Fibroblast of lung (primary cell): ENCODE data around the gene PACRG. TPM values are rescaled to one million over a fixed set of nuclear protein-coding genes. Genes with fewer than 3 reads are reported as not detected.

Source experiments
- DNase-seq, 2 donors: peaks; one replicate each; pipeline versions ENCODE4 v3.0.0 to v3.0.0-alpha.2; 2010; ENCODE audit warnings: low read depth in 2 of 2
- H2AFZ ChIP-seq: 2 replicates; pipeline ENCODE4 v1.5.1; 2012; ENCODE audit warnings: low read length, control low read depth, inconsistent platforms
- H3K27ac ChIP-seq: 2 replicates; pipeline ENCODE4 v1.5.1; 2011; ENCODE audit warnings: low read length, control low read depth; ENCODE audit not compliant: insufficient read depth
- H3K27me3 ChIP-seq: 2 replicates; pipeline ENCODE4 v1.5.1; 2011; ENCODE audit warnings: mild to moderate bottlenecking, low read length; ENCODE audit not compliant: control insufficient read depth, insufficient read depth
- H3K36me3 ChIP-seq: 2 replicates; pipeline ENCODE4 v1.5.1; 2011; ENCODE audit warnings: low read length; ENCODE audit not compliant: control insufficient read depth, insufficient read depth
- H3K4me1 ChIP-seq: 2 replicates; pipeline ENCODE4 v1.5.1; 2011; ENCODE audit warnings: low read length; ENCODE audit not compliant: control insufficient read depth, insufficient read depth; ENCODE audit errors: extremely low read depth
- H3K4me2 ChIP-seq: 2 replicates; pipeline ENCODE4 v1.5.1; 2011; ENCODE audit warnings: low read length, control low read depth; ENCODE audit not compliant: insufficient read depth; ENCODE audit errors: extremely low read depth
- H3K4me3 ChIP-seq, 4 experiments: fragments of 200-600 bp in 1 of 4; sonication (generic) in 1 of 4; replicated peaks in 1 of 4; 2 replicates each; pipeline ENCODE4 v1.5.1; 2011 to 2016; ENCODE audit warnings: low read length in 4 of 4, low read depth in 3 of 4, mild to moderate bottlenecking in 3 of 4, control low read depth in 2 of 4, inconsistent platforms in 1 of 4, mixed read lengths in 1 of 4; ENCODE audit not compliant: insufficient read depth in 1 of 4; ENCODE audit errors: control extremely low read depth in 1 of 4
- H3K79me2 ChIP-seq: 2 replicates; pipeline ENCODE4 v1.5.1; 2012; ENCODE audit warnings: mild to moderate bottlenecking, low read length, inconsistent platforms; ENCODE audit not compliant: control insufficient read depth, insufficient read depth
- H3K9ac ChIP-seq: 2 replicates; pipeline ENCODE4 v1.5.1; 2011; ENCODE audit warnings: mild to moderate bottlenecking, low read length, control low read depth; ENCODE audit not compliant: insufficient read depth
- H3K9me3 ChIP-seq: 2 replicates; pipeline ENCODE4 v1.5.1; 2012; ENCODE audit warnings: low read depth, low read length; ENCODE audit not compliant: control insufficient read depth, insufficient read depth
- H4K20me1 ChIP-seq: 2 replicates; pipeline ENCODE4 v1.5.1; 2011; ENCODE audit warnings: low read length; ENCODE audit not compliant: control insufficient read depth, insufficient read depth; ENCODE audit errors: extremely low read depth
- CTCF ChIP-seq, 2 donors: IDR thresholded peaks in 1 of 2; conservative IDR thresholded peaks in 1 of 2; 1 replicate in 1 of 2; 2 replicates in 1 of 2; pipeline ENCODE4 v1.5.1; 2011 to 2012; ENCODE audit warnings: low read length in 2 of 2, control low read depth in 1 of 2, inconsistent platforms in 1 of 2, low read depth in 1 of 2, mild to moderate bottlenecking in 1 of 2
- EZH2 ChIP-seq: IDR thresholded peaks from 2 replicates; pipeline ENCODE4 v1.5.1; 2012; ENCODE audit warnings: low read length, control low read depth, mild to moderate bottlenecking; ENCODE audit errors: missing control alignments
- polyA plus RNA-seq, 2 donors: library from polyadenylated mRNA; depleted of rRNA in 1 of 2; stranded (reverse) in 1 of 2; unstranded in 1 of 2; fragments of >200 nt; gene quantifications; 2 replicates each; pipeline ENCODE4 v1.2.1, GENCODE V29; 2011 to 2012; ENCODE audit warnings: missing spikeins in 1 of 2
- total RNA-seq: library from RNA; depleted of rRNA; stranded (reverse); fragments of >200 nt; gene quantifications from 2 replicates; pipeline ENCODE4 v1.2.1, GENCODE V29; 2014

PACRG gene
- total and polyA plus RNA-seq, 2 donors (not counting 1 experiment from before 2014, with no cell fraction given): 0.30 to 0.66 TPM

DNA sequence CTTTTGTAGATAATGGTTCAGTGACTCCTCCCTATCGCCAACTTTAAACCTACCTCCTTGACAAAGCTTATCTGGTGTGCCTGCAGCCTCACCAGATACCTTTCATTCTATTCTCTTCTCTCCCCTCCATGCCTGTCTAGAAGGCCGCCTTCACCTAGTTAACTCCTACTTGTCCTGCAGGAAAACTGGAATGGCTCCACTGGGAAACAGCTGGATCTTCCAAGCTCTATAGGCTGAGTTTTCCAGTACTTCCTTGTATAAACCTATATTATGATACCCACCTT lies 6.4 kb upstream of the PACRG start:
- Histone ChIP-seq H3K27ac (no peak overlapping the region), H3K9ac (no peak overlapping the region), H3K9me3 (no peaks in the 10 kb centered on the region), H3K4me3 (no peak overlapping the region), H3K36me3 (no peaks in the 10 kb centered on the region), H3K4me1 (no peaks in the 10 kb centered on the region), H3K79me2 (no peaks in the 10 kb centered on the region), H2AFZ (no peak overlapping the region), H3K27me3 (no peaks in the 10 kb centered on the region), H3K4me2 (no peak overlapping the region), H4K20me1 (no peaks in the 10 kb centered on the region)
- TF ChIP-seq EZH2 (no peak), CTCF (conservative IDR thresholded peaks at IDR 0.05 in 1 of 2, IDR thresholded peaks at IDR 0.05 in 1 of 2; ENCODE audit: low read depth in 1 of 2, low read length in 2 of 2) (no peak)
- no peak for DNase-seq

DNA sequence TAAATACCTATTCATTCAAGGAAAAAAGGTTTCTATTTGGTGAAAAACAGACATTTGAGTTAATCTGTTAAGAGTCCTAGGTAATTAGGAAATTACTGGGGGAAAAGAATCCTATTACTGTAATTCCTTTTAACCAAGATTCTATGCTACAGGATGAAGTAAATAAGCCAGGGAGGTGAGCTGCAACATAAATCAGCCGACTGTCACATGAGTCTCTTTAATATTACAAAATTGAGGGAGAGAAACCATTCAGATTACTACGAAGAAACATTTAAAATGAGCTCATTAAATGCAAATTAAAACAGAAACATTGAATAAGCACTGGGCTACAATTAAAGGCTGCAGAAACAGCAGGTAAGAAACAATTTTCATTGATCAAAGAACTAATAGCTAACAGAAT lies 5.5 kb upstream of the PACRG start:
- Histone ChIP-seq H3K4me3 (no peak overlapping the region), H4K20me1 (no peaks in the 10 kb centered on the region), H3K36me3 (no peaks in the 10 kb centered on the region), H3K27me3 (no peaks in the 10 kb centered on the region), H3K9me3 (no peaks in the 10 kb centered on the region), H3K79me2 (no peaks in the 10 kb centered on the region), H3K9ac (no peak overlapping the region), H3K4me2 (no peak overlapping the region), H3K4me1 (peaks cover 2% of the 10 kb centered on the region), H3K27ac (no peak overlapping the region), H2AFZ (no peak overlapping the region)
- TF ChIP-seq EZH2: no peak
- TF ChIP-seq CTCF (conservative IDR thresholded peaks at IDR 0.05 in 1 of 2, IDR thresholded peaks at IDR 0.05 in 1 of 2; ENCODE audit: low read depth in 1 of 2, low read length in 2 of 2): no peak
- DNase-seq: no peak

- Histone ChIP-seq H3K36me3 (no peaks in the 10 kb centered on the region), H3K27me3 (no peaks in the 10 kb centered on the region), H3K9me3 (no peaks in the 10 kb centered on the region), H3K9ac (no peak overlapping the region), H3K4me3 (no peak overlapping the region), H3K79me2 (no peaks in the 10 kb centered on the region), H4K20me1 (no peaks in the 10 kb centered on the region), H3K27ac (no peak overlapping the region), H3K4me2 (no peak overlapping the region), H3K4me1 (peaks cover 2% of the 10 kb centered on the region), H2AFZ (no peak overlapping the region)
- DNase-seq: no peak
- TF ChIP-seq CTCF (conservative IDR thresholded peaks at IDR 0.05 in 1 of 2, IDR thresholded peaks at IDR 0.05 in 1 of 2; ENCODE audit: low read depth in 1 of 2, low read length in 2 of 2): no peak
These were observed 5.1 kb upstream of the PACRG start for GRCh38 chr6:162722633-162723032.
